NCI-H2227 (cell line): Measurements from ENCODE around the gene SDF4.
"Not testable (repeated sequence)": the region's sequence is repeated elsewhere in the genome, so short reads cannot be mapped to it uniquely, and the experiment has no call there.

ENCODE experiments used
- DNase-seq: peaks from one replicate; lab custom pipeline; 2025; ENCODE audit not compliant: unreplicated experiment; lab: John Stamatoyannopoulos, UW

The SDF4 gene

DNA sequence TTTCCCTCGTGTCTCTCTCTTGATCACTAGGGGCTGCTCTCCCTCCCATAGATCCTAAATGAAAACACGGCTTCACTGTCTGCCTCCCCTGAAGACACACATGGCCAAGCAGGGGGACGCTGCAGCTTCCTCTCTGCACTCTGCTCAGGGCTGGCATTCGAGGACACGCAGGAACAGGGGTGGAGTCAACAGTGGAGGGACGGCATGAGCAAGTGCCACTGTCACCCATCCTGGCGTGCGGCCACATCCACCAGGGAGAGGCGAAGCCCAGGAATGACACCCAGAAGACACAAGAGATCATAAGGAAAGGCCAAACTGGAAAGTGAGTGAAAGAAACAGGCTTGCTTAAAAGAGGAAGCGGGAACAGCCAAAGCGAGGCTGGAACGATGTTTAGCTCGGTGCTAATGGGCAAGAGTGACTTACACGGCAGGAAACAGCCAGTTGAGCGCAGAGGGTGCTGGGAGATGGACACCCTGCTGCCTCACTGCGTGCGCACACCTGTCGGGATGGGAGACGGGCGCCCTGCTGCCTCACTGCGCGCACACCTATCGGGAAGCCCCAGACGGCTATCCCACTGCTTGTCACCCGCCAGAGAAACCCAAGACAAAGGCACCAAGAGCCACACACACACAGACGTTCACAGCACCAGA, 28.3 kb upstream of the SDF4 start:
- no peak for DNase-seq

DNA sequence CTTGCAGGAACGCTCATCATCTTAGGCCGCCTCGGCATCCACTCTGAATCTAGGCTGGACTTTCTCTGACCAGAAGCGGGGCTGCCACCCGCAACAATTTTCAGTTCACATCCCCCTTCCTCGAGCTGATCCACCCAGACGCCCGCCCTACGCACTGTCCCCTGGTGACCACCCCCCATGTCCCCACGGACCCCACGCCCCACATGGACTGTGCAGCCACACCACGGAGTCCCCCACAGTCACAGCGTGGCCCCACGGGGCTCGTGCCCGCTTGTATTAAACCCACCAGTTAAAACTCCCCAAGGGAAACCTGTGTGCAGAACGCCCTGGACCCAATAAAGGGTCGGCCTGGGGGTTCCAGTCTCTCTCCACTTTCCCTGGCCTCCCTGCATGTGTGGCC, 27.7 kb upstream of the SDF4 start:
- DNase-seq: no peak

DNA sequence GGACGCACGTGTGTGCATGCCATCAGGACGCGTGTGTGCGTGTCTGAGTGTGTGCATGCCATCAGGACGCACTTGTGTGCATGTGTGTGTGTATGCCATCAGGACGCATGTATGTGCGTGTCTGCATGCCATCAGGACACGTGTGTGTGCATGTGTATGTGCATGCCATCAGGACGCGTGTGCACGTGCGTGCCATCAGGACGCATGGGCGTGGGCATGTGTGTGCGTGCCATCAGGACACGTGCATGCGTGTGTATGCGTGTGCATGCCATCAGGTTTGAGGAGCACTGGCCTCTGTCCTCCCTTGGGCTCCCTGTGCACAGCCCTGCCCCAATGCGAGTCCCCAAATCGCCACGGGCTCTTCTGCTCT, 27.3 kb upstream of the SDF4 start:
- no peak for DNase-seq

GRCh38 chr1:1256956-1257871, 25.4 kb upstream of the SDF4 start:
- DNase-seq: no peak

- no peak for DNase-seq
Measured at GRCh38 chr1:1255611-1256010, 23.8 kb upstream of the SDF4 start.

DNA sequence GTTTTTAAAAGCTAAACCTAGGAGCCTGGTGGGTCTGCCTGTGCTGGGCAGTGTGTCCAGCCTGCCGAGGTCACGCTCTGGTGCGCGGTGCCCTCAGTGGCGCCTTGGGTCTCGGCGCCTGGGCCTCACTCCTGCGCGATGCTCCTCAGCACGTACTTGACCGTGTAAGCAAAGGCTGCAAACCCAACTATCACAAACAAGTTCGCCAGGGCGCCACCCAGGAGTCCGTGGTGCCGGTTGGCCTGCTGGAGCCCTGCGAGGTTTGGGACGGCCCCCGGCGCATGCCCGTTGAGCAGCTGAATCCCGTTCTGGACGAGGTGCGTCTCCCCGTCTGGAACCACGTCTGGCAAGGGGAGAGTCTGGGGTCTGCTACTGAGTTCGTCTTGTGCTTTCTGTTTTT, 23.3 kb upstream of the SDF4 start:
- DNase-seq: no peak

GRCh38 chr1:1254667-1254998, 22.8 kb upstream of the SDF4 start:
- no peak for DNase-seq

GRCh38 chr1:1253972-1254666, 22.3 kb upstream of the SDF4 start:
- no peak for DNase-seq

- no peak for DNase-seq
Measured at GRCh38 chr1:1253314-1253713, 21.5 kb upstream of the SDF4 start.

DNA sequence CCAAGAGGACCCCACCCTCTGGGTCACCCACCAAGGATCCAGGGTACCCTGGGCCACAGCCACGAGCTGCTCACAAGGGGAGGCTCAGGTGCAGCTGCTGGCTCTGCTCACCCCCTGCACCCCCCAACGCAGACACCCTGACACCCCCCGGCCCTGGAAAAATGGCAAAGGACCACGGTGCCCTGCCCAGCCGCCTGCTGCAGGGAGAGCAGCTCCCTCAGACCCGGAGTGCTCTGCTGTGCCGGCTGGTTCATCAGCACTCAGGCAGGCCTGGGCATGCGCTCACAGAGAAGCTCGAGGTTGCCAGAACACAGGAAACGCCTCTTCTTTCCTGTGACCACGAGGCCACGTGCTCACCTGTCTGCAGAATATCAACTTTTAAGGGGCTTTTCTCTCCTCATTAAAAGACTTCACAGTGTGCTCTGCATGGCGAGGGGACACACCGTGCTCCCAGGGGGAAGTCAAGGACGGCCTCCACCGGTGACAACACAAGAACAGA, 19.0 kb upstream of the SDF4 start:
- DNase-seq: no peak

- not testable (repeated sequence) for DNase-seq
Measured at GRCh38 chr1:1248009-1248913, 16.5 kb upstream of the SDF4 start.

DNA sequence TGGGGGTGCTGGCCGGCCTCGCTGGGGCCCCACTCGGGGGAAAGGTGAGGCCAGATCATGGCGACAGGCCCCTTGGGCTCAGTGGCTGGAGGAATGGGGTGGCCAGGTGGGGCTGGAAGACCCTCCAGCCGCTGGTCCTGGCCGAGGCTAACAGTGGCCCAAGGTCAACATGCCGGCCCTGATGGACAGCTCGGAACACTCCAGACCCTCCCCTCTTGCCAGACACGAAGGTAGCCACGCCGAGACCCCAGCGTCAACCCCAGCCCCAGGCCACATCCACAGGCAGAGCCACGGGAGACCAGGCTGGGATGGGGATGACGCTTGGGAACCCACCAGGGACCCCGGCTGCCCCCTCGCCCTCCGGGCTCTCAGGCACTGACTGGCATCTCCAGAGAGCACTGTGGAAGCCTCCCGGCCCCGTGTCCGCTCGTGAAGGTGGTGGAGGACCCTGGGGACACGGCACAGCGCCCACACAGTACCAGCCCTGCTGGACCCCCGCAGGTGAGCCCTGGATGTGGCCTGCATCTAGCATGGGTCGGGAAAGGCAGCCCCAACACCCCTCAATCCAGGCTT, 15.6 kb upstream of the SDF4 start:
- no peak for DNase-seq

DNA sequence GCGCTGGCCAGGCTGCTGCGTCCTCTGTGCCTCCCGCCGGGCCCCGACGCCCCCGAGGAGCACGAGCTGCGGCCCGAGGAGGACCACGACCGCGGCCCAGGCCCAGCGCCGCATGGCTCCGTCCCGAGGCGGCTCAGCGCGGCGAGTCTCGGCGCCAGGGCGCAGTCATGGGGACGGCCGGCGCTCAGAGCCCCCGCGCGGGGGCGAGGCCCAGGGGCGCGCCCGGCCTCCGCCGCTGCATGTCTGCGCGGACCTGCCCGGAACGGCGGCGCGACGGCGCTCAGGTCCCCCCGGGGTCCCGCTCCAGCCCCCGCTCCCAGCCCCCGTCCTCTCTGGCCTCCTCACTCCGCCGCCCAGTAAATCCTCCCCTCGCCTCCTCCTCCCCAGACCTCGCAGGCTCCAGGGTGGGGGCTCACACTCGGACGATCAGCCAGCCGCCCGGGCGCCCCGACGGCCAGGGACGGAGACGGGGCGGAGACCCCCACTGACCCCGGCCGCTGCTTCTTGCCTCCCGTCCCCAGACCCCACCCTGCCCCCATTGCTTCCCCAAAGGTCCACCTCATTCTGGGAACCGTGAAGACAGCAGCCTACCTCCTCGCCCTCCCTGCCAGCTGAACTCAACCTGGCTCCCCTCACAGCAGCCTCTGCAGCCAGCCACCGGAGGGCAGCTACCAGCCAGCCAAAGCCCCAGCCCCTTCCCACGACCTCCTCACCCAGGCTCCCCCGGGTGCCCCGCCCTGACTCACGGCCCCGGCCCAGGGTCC, 15.0 kb upstream of the SDF4 start, which contains the start of gene C1QTNF12:
Gene C1QTNF12 (minus strand): TSS at position 146 of the 764 bp plus-strand sequence. CDS start 32 bp downstream, at position 114.
- no peak for DNase-seq

DNA sequence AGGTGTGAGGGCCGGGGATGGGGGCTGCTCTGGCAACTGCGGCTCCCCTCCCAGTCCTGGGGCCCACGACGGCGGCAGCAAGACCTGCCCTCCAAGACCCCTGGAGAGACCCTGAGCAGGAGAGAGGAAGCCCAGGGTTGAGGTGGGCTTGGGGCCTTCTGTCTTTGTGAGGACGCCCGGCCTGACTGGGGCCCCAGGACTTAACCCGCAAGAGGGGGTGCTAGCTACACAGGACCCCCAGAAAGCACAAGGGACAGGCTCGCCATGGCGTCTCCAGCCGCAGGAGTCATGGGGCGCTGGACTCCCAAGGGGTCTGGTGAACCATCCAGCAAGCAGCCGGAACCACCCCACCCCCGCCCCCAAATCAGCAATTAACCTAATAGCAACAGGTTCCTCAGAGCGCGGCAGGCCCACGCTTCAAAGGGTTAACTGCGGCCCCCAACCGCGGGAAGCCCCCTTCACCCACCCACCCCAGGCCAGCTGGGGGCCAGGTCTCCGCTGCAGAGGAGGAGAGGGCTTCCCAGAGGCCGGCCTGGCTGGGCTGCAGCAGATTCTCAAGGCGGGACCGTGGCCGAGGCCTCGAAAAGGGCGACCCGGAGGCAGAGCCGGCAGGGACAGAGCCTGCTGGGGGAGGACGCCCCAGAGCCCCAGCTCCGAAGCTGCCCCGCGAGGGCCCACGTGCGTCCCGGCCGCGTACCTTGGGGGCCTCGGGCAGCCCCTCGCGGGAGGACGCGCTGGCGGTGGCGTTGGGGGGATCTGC, 14.2 kb upstream of the SDF4 start:
- no peak for DNase-seq

DNA sequence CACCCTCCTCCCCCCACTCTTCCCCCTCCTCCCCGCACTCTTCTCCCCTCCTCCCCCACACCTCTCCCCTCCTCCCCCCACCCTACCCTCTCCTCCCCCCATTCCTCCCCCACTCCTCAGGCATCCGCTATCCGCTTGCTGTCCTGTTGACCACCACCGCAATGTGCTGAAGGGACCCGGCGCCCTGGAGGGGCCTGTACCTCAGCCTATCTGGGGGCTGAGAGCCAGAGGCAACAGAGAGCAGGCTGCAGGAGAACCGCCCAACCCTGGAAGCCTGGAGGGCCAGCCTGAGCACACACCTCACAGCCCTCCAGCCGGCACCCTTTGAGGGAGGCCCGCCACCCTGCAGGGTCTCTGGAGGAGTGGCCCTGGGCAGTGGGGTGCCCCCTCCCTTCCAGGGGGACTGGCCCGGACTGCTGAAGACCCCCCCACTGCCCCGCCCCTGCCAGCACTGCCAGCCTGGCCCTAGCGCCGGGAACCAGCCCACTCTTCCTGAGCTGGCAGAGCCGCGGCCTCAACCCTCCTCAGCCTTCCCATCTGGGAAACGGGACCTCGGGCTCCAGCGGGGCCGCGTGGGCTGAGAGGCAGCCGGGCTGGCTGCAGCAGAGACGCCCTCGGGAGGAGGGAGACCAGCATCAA, 13.5 kb upstream of the SDF4 start:
- DNase-seq: no peak

GRCh38 chr1:1244192-1244811, 12.5 kb upstream of the SDF4 start:
- DNase-seq: no peak

GRCh38 chr1:1243807-1244191, 12.0 kb upstream of the SDF4 start:
- no peak for DNase-seq

DNA sequence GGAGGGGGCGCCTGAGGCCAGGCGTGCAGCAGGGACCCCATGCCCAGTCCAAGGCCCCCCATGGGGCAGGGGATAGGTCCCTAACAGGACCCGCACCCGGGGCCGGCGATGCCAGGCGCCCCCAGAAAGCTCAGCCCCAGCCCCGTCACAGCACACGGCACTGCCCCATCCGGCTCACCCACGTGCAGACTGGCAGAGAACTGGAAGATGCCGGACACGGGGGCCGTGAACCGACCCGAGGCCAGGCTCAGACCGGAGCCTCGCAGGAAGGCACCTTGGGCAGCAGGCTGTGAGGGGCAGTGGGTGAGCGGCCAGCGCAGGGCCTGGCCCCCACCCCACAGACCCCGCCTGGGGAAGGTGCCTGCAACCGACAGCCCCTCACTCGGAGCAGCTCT, 11.5 kb upstream of the SDF4 start:
- no peak for DNase-seq
